Measurements from ENCODE around the gene OR2B2.

DNA sequence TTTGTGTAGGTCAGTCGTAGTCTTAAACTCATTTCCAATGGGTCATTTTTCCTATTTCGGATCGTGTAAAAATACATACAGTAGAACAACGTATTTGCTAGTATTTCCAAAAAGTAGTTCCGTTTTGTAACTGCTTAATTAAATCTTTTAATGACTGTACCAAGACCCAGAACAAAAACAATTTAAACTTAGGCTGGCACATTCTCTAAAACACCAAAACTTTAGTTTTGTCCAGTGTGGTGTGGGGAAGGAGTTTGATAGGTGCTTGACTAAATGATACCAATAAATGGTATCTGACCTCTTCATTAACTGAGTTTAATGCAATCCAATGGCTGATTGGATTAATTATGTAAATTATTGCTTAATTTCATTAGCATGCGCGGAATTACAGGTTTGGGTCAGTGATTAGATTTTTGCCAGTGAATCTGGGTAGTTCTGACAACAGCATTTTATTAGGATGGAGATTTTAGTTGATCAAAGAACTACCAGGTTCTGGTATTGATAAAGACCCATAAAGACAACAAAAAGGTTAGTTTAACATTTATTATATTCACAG is 20.8 kb downstream of the OR2B2 start:
- TF ChIP-seq, protein P1, sequence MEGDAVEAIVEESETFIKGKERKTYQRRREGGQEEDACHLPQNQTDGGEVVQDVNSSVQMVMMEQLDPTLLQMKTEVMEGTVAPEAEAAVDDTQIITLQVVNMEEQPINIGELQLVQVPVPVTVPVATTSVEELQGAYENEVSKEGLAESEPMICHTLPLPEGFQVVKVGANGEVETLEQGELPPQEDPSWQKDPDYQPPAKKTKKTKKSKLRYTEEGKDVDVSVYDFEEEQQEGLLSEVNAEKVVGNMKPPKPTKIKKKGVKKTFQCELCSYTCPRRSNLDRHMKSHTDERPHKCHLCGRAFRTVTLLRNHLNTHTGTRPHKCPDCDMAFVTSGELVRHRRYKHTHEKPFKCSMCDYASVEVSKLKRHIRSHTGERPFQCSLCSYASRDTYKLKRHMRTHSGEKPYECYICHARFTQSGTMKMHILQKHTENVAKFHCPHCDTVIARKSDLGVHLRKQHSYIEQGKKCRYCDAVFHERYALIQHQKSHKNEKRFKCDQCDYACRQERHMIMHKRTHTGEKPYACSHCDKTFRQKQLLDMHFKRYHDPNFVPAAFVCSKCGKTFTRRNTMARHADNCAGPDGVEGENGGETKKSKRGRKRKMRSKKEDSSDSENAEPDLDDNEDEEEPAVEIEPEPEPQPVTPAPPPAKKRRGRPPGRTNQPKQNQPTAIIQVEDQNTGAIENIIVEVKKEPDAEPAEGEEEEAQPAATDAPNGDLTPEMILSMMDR (IDR thresholded peaks at IDR 0.05) = no peak
- TF ChIP-seq POLR2A (IDR thresholded peaks at IDR 0.05) = no peak

Measured in body of pancreas (tissue), 4 donors.